Endothelial cell (in vitro differentiated cells): ENCODE results near the gene TMC7. TPM values are rescaled to one million over a fixed set of nuclear protein-coding genes. Genes with fewer than 3 reads are reported as not detected.
"Not testable (repeated sequence)": the region's sequence is repeated elsewhere in the genome, so short reads cannot be mapped to it uniquely, and the experiment has no call there.

ENCODE experiments used
- DNase-seq: peaks from one replicate; pipeline ENCODE4 v3.0.0; 2021; ENCODE audit warnings: low spot score
- H3K27ac Mint-ChIP-seq: one replicate; pipeline ENCODE4 v1.8.0; 2021; ENCODE audit warnings: mixed read lengths, inconsistent platforms; ENCODE audit not compliant: unreplicated experiment
- H3K27me3 Mint-ChIP-seq: one replicate; pipeline ENCODE4 v1.8.0; 2021; ENCODE audit warnings: mild to moderate bottlenecking, moderate library complexity, mixed read lengths, inconsistent platforms; ENCODE audit not compliant: unreplicated experiment
- H3K36me3 Mint-ChIP-seq: one replicate; pipeline ENCODE4 v1.8.0; 2021; ENCODE audit warnings: mild to moderate bottlenecking, low read depth, mixed read lengths, inconsistent platforms; ENCODE audit not compliant: unreplicated experiment
- H3K4me1 Mint-ChIP-seq: one replicate; pipeline ENCODE4 v1.8.0; 2021; ENCODE audit warnings: mild to moderate bottlenecking, mixed read lengths, inconsistent platforms; ENCODE audit not compliant: unreplicated experiment
- H3K4me3 Mint-ChIP-seq: one replicate; pipeline ENCODE4 v1.8.0; 2021; ENCODE audit warnings: mild to moderate bottlenecking, mixed read lengths, inconsistent platforms; ENCODE audit not compliant: unreplicated experiment
- H3K9me3 Mint-ChIP-seq: one replicate; pipeline ENCODE4 v1.8.0; 2021; ENCODE audit warnings: mixed read lengths, inconsistent platforms; ENCODE audit not compliant: unreplicated experiment
- CTCF ChIP-seq: fragments of 200-600 bp; sonication (generic); IDR thresholded peaks from one replicate; pipeline ENCODE4 v1.5.0; 2021; ENCODE audit warnings: antibody characterized with exemption; ENCODE audit not compliant: unreplicated experiment
- total RNA-seq: library from RNA; stranded (reverse); fragmentation: NEBNext Ultra II Directional; extraction: Animal tissue kit (Norgen Biotek cat#: 25700); gene quantifications from one replicate; pipeline ENCODE4 v1.2.1, GENCODE V29; 2021; ENCODE audit not compliant: unreplicated experiment

Gene TMC7
- total RNA-seq, 1 donor from 2014 or later: 16.9 TPM

DNA sequence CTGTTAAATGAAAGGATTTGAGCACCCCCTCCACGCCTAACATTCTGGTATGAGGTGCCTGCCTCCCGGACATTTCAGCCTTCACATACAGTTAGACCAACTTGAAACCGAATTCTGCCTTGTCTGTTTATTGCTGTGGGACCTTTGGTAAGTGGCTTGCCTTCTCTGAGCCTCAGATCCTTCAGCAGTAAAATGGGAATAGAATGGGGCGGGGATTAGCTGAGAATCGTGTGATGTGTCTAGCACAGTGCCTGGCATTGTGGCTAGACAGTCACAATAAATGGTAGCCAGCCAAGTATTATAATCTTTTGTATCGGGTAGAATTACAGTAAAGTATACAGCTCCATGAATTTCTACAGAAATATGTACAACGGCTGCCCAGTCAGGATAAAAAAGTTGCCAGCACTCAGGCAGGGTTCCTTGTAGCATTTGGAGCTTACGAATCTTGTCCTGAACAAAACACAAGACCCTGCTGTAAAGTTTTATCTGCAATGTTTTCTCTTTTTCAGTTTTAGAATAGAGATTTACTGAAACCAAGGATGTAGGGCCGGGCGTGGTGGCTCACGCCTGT is 786 bp downstream of the TMC7 start:
- H3K27ac Mint-ChIP-seq: no peak overlapping the region

DNA sequence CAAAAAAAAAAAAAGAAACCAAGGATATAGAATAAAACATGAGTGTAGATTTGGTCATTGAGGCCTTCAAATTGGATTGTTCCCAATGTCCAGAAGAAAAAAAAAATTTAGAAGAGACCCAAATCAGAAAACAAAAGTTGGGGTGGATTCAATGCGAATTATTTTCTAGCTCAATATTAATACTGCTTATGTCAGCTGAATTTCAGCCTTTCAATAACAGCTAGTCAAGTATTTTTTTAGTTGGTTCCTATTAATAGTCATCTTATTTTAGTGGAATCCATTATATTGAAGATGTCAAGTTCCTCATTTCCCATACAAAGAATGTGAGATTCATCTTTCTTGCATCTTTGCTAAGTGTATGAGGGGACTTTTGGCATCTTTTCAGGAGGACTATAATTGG is 1.5 kb downstream of the TMC7 start:
- H3K4me1 Mint-ChIP-seq: peaks cover 18% of the 10 kb centered on the region
- H3K27ac Mint-ChIP-seq, H3K4me3 Mint-ChIP-seq: not testable (repeated sequence)

More for the DNA sequence above, 786 bp downstream of the TMC7 start:
- TF ChIP-seq CTCF: no peak
- no peaks in the 10 kb centered on the region for H3K9me3 Mint-ChIP-seq
- no peaks in the 10 kb centered on the region for H3K36me3 Mint-ChIP-seq
- H3K4me3 Mint-ChIP-seq: peak overlapping the region; percentile 90
- peaks cover 13% of the 10 kb centered on the region for H3K4me1 Mint-ChIP-seq
- DNase-seq: no peak
- peaks cover 3% of the 10 kb centered on the region for H3K27me3 Mint-ChIP-seq

GRCh38 chr16:18991731-18992130 is 8.0 kb downstream of the TMC7 start:
- not testable (repeated sequence) for DNase-seq, H3K4me3 Mint-ChIP-seq, H3K27me3 Mint-ChIP-seq, H3K27ac Mint-ChIP-seq, H3K9me3 Mint-ChIP-seq
- Mint-ChIP-seq H3K36me3 (peaks cover 18% of the 10 kb centered on the region), H3K4me1 (peaks cover 22% of the 10 kb centered on the region)

More for the DNA sequence above, 1.5 kb downstream of the TMC7 start:
- H3K27me3 Mint-ChIP-seq, H3K9me3 Mint-ChIP-seq, DNase-seq, H3K36me3 Mint-ChIP-seq: not testable (repeated sequence)

DNA sequence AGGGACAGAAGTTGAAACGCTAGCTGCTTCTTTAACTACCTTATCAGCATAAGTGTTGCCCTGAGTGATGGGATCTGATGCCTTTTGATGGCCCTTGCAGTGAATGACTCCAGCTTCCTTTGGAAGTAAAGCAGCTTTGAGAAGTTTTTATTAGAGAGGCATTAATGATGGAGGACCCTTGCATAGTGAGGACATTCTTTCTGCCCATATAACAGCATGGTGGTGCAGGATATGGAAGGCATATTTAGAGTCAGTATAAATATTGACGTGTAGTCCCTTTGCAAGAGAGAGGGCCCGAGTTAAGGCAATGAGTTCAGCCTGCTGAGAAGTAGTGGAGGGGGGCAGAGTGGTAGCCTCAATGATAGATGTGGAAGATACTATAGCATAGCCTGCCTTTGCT is 9.8 kb downstream of the TMC7 start:
- not testable (repeated sequence) for H3K27ac Mint-ChIP-seq, DNase-seq, H3K9me3 Mint-ChIP-seq, H3K4me3 Mint-ChIP-seq, H3K27me3 Mint-ChIP-seq
- H3K4me1 Mint-ChIP-seq: peaks cover 20% of the 10 kb centered on the region
- H3K36me3 Mint-ChIP-seq: peaks cover 22% of the 10 kb centered on the region

- not testable (repeated sequence) for DNase-seq, H3K4me3 Mint-ChIP-seq, H3K27me3 Mint-ChIP-seq, H3K27ac Mint-ChIP-seq, H3K9me3 Mint-ChIP-seq
- H3K4me1 Mint-ChIP-seq: peaks cover 15% of the 10 kb centered on the region
- H3K36me3 Mint-ChIP-seq: peaks cover 22% of the 10 kb centered on the region
These were observed 10.4 kb downstream of the TMC7 start for GRCh38 chr16:18994181-18994580.

- H3K27ac Mint-ChIP-seq, H3K9me3 Mint-ChIP-seq, H3K27me3 Mint-ChIP-seq, H3K4me3 Mint-ChIP-seq, DNase-seq, H3K4me1 Mint-ChIP-seq: not testable (repeated sequence)
- peaks cover 25% of the 10 kb centered on the region for H3K36me3 Mint-ChIP-seq
These were observed 11.7 kb downstream of the TMC7 start for GRCh38 chr16:18995406-18995805.

- H3K4me3 Mint-ChIP-seq, H3K9me3 Mint-ChIP-seq, DNase-seq, H3K27me3 Mint-ChIP-seq, H3K4me1 Mint-ChIP-seq: not testable (repeated sequence)
- Mint-ChIP-seq H3K27ac (peak overlapping the region; percentile 4), H3K36me3 (peaks cover 17% of the 10 kb centered on the region)
These were observed 12.8 kb downstream of the TMC7 start for GRCh38 chr16:18996536-18996935.

- H3K4me3 Mint-ChIP-seq, DNase-seq, H3K4me1 Mint-ChIP-seq, H3K9me3 Mint-ChIP-seq, H3K27me3 Mint-ChIP-seq: not testable (repeated sequence)
- H3K27ac Mint-ChIP-seq: peak overlapping the region; percentile 4
- peaks cover 20% of the 10 kb centered on the region for H3K36me3 Mint-ChIP-seq
These were observed 13.3 kb downstream of the TMC7 start for GRCh38 chr16:18997001-18997400.
